Measurements from ENCODE around the gene PACSIN2. TPM values are rescaled to one million over a fixed set of nuclear protein-coding genes. Genes with fewer than 3 reads are reported as not detected.

PACSIN2 gene
- total and polyA plus RNA-seq, 2 experiments from 2014 or later = 36.0 to 43.7 TPM

- Histone ChIP-seq H3K9ac (peak overlapping the region; percentile 80), H3K36me3 (ENCODE audit: low read depth) (no peaks in the 10 kb centered on the region), H3K9me3 (ENCODE audit: low read depth) (no peaks in the 10 kb centered on the region), H3K27ac (peak overlapping the region; percentile 93), H3K79me2 (ENCODE audit: insufficient read depth) (peaks cover 90% of the 10 kb centered on the region), H4K20me1 (ENCODE audit: insufficient read depth) (no peaks in the 10 kb centered on the region), H3K4me1 (ENCODE audit: insufficient read depth) (peaks cover 87% of the 10 kb centered on the region), H3K4me2 (ENCODE audit: unreplicated experiment) (peak overlapping the region; percentile 87), H3K27me3 (replicated peaks; ENCODE audit: insufficient read depth) (no peaks in the 10 kb centered on the region), H3K4me3 (peak overlapping the region; percentile 61), H3F3A (ENCODE audit: insufficient read depth) (peaks cover 67% of the 10 kb centered on the region), H2AFZ (no peak overlapping the region), H3K9me2 (ENCODE audit: insufficient read depth) (no peaks in the 10 kb centered on the region)
- WGBS, 2 experiments (ENCODE audit: low coverage in 1 of 2, low lambda C conversion rate in 2 of 2, missing lambda C conversion rate in 2 of 2) = 77 to 85% methylated on average over 9 to 12 of the region's 12 CpGs
- TF ChIP-seq EZH2phosphoT487 (IDR thresholded peaks at IDR 0.05; ENCODE audit: insufficient read depth, low read depth) = no peak
- no peak for TF ChIP-seq EZH2 (IDR thresholded peaks at IDR 0.05; ENCODE audit: insufficient read depth, poor library complexity, severe bottlenecking)
- in situ Hi-C loops (cut with MboI) = no loop called here
- no peak for DNase-seq
Observed at GRCh38 chr22:42994276-42994916, 20.6 kb downstream of the PACSIN2 start.

- peaks cover 74% of the 10 kb centered on the region for H3F3A ChIP-seq (ENCODE audit: insufficient read depth)
Observed at GRCh38 chr22:42993651-42994275, 21.2 kb downstream of the PACSIN2 start.

GRCh38 chr22:42992886-42993479 lies 22.0 kb downstream of the PACSIN2 start:
- H2AFZ ChIP-seq = no peak overlapping the region
- in situ Hi-C loops (cut with MboI) = no loop called here
- TF ChIP-seq EZH2phosphoT487 (IDR thresholded peaks at IDR 0.05; ENCODE audit: insufficient read depth, low read depth) = no peak
- TF ChIP-seq EZH2 (IDR thresholded peaks at IDR 0.05; ENCODE audit: insufficient read depth, poor library complexity, severe bottlenecking) = no peak
- H3K27ac ChIP-seq = peak overlapping the region; percentile 93
- H3K36me3 ChIP-seq (ENCODE audit: low read depth) = no peaks in the 10 kb centered on the region
- peaks cover 90% of the 10 kb centered on the region for H3K79me2 ChIP-seq (ENCODE audit: insufficient read depth)
- no peaks in the 10 kb centered on the region for H3K9me3 ChIP-seq (ENCODE audit: low read depth)
- peaks cover 89% of the 10 kb centered on the region for H3K4me1 ChIP-seq (ENCODE audit: insufficient read depth)
- no peaks in the 10 kb centered on the region for H3K27me3 ChIP-seq (replicated peaks; ENCODE audit: insufficient read depth)
- H3K4me3 ChIP-seq = peak overlapping the region; percentile 61; the same call in 1 of the 2 replicates
- no peaks in the 10 kb centered on the region for H4K20me1 ChIP-seq (ENCODE audit: insufficient read depth)
- no peak for DNase-seq
- H3K9me2 ChIP-seq (ENCODE audit: insufficient read depth) = no peaks in the 10 kb centered on the region
- H3K4me2 ChIP-seq (ENCODE audit: unreplicated experiment) = peak overlapping the region; percentile 87
- H3K9ac ChIP-seq = peak overlapping the region; percentile 80
- peaks cover 72% of the 10 kb centered on the region for H3F3A ChIP-seq (ENCODE audit: insufficient read depth)
- 92 to 93% methylated on average over 9 of the region's 9 CpGs for WGBS, 2 experiments (ENCODE audit: low coverage in 1 of 2, low lambda C conversion rate in 2 of 2, missing lambda C conversion rate in 2 of 2)

More at GRCh38 chr22:42993651-42994275, 21.2 kb downstream of the PACSIN2 start:
- peak; percentile 82 for DNase-seq
- Histone ChIP-seq H3K27ac (peak overlapping the region; percentile 93), H3K4me3 (peak overlapping the region; percentile 61), H3K27me3 (replicated peaks; ENCODE audit: insufficient read depth) (no peaks in the 10 kb centered on the region), H3K9me3 (ENCODE audit: low read depth) (no peaks in the 10 kb centered on the region), H4K20me1 (ENCODE audit: insufficient read depth) (no peaks in the 10 kb centered on the region), H3K36me3 (ENCODE audit: low read depth) (no peaks in the 10 kb centered on the region), H2AFZ (no peak overlapping the region), H3K4me2 (ENCODE audit: unreplicated experiment) (peak overlapping the region; percentile 87), H3K4me1 (ENCODE audit: insufficient read depth) (peaks cover 87% of the 10 kb centered on the region), H3K9me2 (ENCODE audit: insufficient read depth) (no peaks in the 10 kb centered on the region), H3K9ac (peak overlapping the region; percentile 80), H3K79me2 (ENCODE audit: insufficient read depth) (peaks cover 90% of the 10 kb centered on the region)
- TF ChIP-seq EZH2 (IDR thresholded peaks at IDR 0.05; ENCODE audit: insufficient read depth, poor library complexity, severe bottlenecking) (no peak), EZH2phosphoT487 (IDR thresholded peaks at IDR 0.05; ENCODE audit: insufficient read depth, low read depth) (no peak)
- WGBS, 2 experiments (ENCODE audit: low coverage in 1 of 2, low lambda C conversion rate in 2 of 2, missing lambda C conversion rate in 2 of 2) = 32 to 33% methylated on average over 12 of the region's 12 CpGs
- in situ Hi-C loops (cut with MboI) = no loop called here

- in situ Hi-C loops (cut with MboI) = no loop called here
- Histone ChIP-seq H3K36me3 (ENCODE audit: low read depth) (no peaks in the 10 kb centered on the region), H3K27ac (peak overlapping the region; percentile 96), H3K9me3 (ENCODE audit: low read depth) (no peaks in the 10 kb centered on the region), H4K20me1 (ENCODE audit: insufficient read depth) (no peaks in the 10 kb centered on the region), H3F3A (ENCODE audit: insufficient read depth) (peaks cover 71% of the 10 kb centered on the region), H3K4me3 (no peak overlapping the region), H3K4me2 (ENCODE audit: unreplicated experiment) (no peak overlapping the region), H3K79me2 (ENCODE audit: insufficient read depth) (peaks cover 90% of the 10 kb centered on the region), H3K4me1 (ENCODE audit: insufficient read depth) (peaks cover 82% of the 10 kb centered on the region), H3K9me2 (ENCODE audit: insufficient read depth) (no peaks in the 10 kb centered on the region), H2AFZ (no peak overlapping the region), H3K27me3 (replicated peaks; ENCODE audit: insufficient read depth) (no peaks in the 10 kb centered on the region), H3K9ac (no peak overlapping the region)
- TF ChIP-seq EZH2 (IDR thresholded peaks at IDR 0.05; ENCODE audit: insufficient read depth, poor library complexity, severe bottlenecking) (no peak), EZH2phosphoT487 (IDR thresholded peaks at IDR 0.05; ENCODE audit: insufficient read depth, low read depth) (no peak)
- DNase-seq = no peak
- WGBS, 2 experiments (ENCODE audit: low coverage in 1 of 2, low lambda C conversion rate in 2 of 2, missing lambda C conversion rate in 2 of 2) = 93 to 97% methylated on average over 3 of the region's 3 CpGs
Observed at GRCh38 chr22:42992092-42992491, 22.9 kb downstream of the PACSIN2 start.

Measured in GM23248 (cell line).